Thyroid gland (tissue), 4 donors: ENCODE results near the gene PHACTR3.

ENCODE experiments used
- POLR2A ChIP-seq, 2 donors: fragments of 450-650 bp; IDR thresholded peaks; one replicate each; pipeline ENCODE4 v1.6.1; 2017; ENCODE audit warnings: antibody characterized with exemption in 2 of 2, mild to moderate bottlenecking in 2 of 2, moderate library complexity in 1 of 2
- TF ChIP-seq, protein P1 (sequence below), 6 experiments: fragments of 200-600 bp in 3 of 6; fragments of 450-650 bp in 3 of 6; sonication (generic) in 3 of 6; IDR thresholded peaks; one replicate each; pipeline ENCODE4 v1.5.1; 2016 to 2019; ENCODE audit warnings: antibody characterized with exemption in 6 of 6, mild to moderate bottlenecking in 2 of 6, inconsistent platforms in 1 of 6, moderate library complexity in 1 of 6

DNA sequence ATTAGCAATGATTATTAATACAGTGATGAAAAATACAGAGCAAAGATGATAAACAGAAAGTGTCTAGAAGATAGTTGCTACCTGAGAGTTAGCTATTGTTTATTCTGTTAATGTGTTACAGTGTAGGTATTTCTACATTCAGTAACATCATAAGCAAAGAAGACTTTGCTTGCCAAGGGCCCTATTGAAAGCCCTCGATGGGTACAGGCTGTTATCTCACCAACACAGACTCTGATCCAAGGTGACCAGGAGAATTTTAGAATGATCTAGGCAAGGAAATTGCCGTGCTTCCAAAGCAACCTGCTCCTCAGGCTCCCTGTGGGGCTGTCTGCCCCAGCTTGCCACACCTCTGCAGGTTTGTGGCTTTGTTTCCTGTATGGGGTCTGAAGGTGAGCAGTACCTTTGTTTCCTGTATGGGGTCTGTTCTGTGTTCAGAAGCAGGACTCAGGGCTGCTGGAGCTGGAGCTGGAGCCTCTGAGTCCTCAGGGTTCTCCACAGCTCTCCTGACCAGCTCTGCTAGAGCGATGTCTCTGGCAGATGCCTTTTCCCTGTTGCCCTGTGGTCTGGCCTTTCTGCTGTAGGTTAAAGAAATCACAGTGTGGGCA lies 32.5 kb downstream of the PHACTR3 start:
- TF ChIP-seq, protein P1, sequence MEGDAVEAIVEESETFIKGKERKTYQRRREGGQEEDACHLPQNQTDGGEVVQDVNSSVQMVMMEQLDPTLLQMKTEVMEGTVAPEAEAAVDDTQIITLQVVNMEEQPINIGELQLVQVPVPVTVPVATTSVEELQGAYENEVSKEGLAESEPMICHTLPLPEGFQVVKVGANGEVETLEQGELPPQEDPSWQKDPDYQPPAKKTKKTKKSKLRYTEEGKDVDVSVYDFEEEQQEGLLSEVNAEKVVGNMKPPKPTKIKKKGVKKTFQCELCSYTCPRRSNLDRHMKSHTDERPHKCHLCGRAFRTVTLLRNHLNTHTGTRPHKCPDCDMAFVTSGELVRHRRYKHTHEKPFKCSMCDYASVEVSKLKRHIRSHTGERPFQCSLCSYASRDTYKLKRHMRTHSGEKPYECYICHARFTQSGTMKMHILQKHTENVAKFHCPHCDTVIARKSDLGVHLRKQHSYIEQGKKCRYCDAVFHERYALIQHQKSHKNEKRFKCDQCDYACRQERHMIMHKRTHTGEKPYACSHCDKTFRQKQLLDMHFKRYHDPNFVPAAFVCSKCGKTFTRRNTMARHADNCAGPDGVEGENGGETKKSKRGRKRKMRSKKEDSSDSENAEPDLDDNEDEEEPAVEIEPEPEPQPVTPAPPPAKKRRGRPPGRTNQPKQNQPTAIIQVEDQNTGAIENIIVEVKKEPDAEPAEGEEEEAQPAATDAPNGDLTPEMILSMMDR (IDR thresholded peaks at IDR 0.05), result no peak
- no peak for TF ChIP-seq POLR2A (IDR thresholded peaks at IDR 0.05)
